Breast epithelium (tissue), 4 donors: ENCODE data around the gene WFDC11. TPM values are rescaled to one million over a fixed set of nuclear protein-coding genes. Genes with fewer than 3 reads are reported as not detected.
"Not testable (repeated sequence)": the region's sequence is repeated elsewhere in the genome, so short reads cannot be mapped to it uniquely, and the experiment has no call there.

Source experiments
- DNase-seq, 2 donors: peaks; one replicate each; pipeline ENCODE4 v3.0.0-alpha.2; 2019; ENCODE audit warnings: low spot score in 2 of 2
- H3K27ac ChIP-seq, 2 donors: fragments of 200-600 bp; sonication (generic) in 1 of 2; one replicate each; pipeline ENCODE4 v1.5.1; 2016 to 2019; ENCODE audit warnings: mild to moderate bottlenecking in 1 of 2
- H3K27me3 ChIP-seq, 2 donors: fragments of 200-600 bp; sonication (generic) in 1 of 2; one replicate each; pipeline versions ENCODE4 v1.5.1 to v1.6.0; 2017 to 2019; ENCODE audit warnings: control low read depth in 1 of 2, mild to moderate bottlenecking in 1 of 2
- H3K36me3 ChIP-seq: fragments of 200-600 bp; one replicate; pipeline ENCODE4 v1.5.1; 2019
- H3K4me1 ChIP-seq, 2 donors: fragments of 200-600 bp; sonication (generic); one replicate each; pipeline ENCODE4 v1.5.1; 2016 to 2019; ENCODE audit warnings: control low read depth in 1 of 2
- H3K4me3 ChIP-seq, 3 donors: fragments of 200-600 bp; sonication (generic); 1 replicate in 2 of 3; 2 replicates in 1 of 3; pipeline ENCODE4 v1.5.1; 2016 to 2019; ENCODE audit warnings: mild to moderate bottlenecking in 3 of 3, moderate library complexity in 2 of 3
- H3K9me3 ChIP-seq, 2 donors: fragments of 200-600 bp; sonication (generic) in 1 of 2; one replicate each; pipeline ENCODE4 v1.5.1; 2016 to 2019; ENCODE audit warnings: control low read depth in 1 of 2
- CTCF ChIP-seq, 3 donors: fragments of 450-650 bp; IDR thresholded peaks; one replicate each; pipeline ENCODE4 v1.5.1; 2016 to 2017; ENCODE audit warnings: antibody characterized with exemption in 3 of 3, mild to moderate bottlenecking in 3 of 3, moderate library complexity in 3 of 3
- POLR2A ChIP-seq: fragments of 450-650 bp; IDR thresholded peaks from one replicate; pipeline ENCODE4 v1.6.1; 2016; ENCODE audit warnings: antibody characterized with exemption, mild to moderate bottlenecking, moderate library complexity
- POLR2AphosphoS5 ChIP-seq, 3 donors: sonication (generic); formaldehyde crosslinking; IDR thresholded peaks; one replicate each; pipeline ENCODE4 v1.6.1; 2017; ENCODE audit warnings: antibody characterized with exemption in 3 of 3
- intact Hi-C: fragments of 100-400 bp; cut with DNase I; formaldehyde crosslinking; loops from one replicate; pipeline ENCODE4 v1.15.1; 2023; ENCODE audit warnings: low total_unique reads
- total RNA-seq, 3 donors: library from RNA; depleted of rRNA; stranded (reverse); fragments of >200 nt; gene quantifications; one replicate each; pipeline ENCODE4 v1.1.0, GENCODE V29; 2016

Gene WFDC11
- total RNA-seq, 3 donors from 2014 or later: not detected

GRCh38 chr20:45649312-45649863 lies 20.7 kb downstream of the WFDC11 start:
- H3K4me1 ChIP-seq: no peaks in the 10 kb centered on the region
- H3K27ac ChIP-seq: no peak overlapping the region
- DNase-seq: no peak
- intact Hi-C loops: no loop called here
- H3K4me3 ChIP-seq: no peak overlapping the region
- TF ChIP-seq POLR2AphosphoS5 (IDR thresholded peaks at IDR 0.05) (no peak), CTCF (IDR thresholded peaks at IDR 0.05) (no peak), POLR2A (no peak)
- H3K27me3 ChIP-seq: no peaks in the 10 kb centered on the region
- H3K9me3 ChIP-seq: no peaks in the 10 kb centered on the region
- H3K36me3 ChIP-seq: no peaks in the 10 kb centered on the region

DNA sequence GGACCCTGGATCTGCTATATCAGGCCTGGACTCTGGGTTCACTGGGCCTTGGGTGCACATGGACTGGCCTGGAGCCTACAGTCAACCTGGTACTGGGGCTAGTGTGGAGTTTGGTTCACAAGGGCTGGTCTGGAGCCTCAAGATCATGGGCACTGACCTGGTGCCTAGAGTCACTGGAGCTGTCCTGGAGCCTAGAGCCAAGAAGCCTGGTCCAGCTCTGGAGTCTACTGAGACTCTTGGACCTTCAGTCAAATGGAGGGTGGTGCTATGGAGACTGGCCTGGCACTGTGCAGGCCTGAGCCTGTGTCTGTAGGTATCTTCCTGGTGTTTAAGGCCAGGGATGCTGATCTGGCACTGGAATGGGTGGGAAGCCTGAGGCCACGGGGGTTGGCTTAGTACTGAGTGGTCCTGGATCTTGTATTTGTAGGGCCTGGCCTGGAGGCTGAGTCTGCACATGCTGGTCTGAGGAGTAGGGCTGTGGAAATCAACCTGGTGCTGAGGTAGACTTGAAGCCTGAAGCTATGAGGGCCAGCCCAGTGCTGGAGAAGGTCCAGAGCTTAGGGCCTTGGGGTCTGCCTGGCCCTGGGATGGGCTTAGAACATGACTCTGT lies 22.5 kb downstream of the WFDC11 start:
- no peaks in the 10 kb centered on the region for H3K9me3 ChIP-seq
- H3K36me3 ChIP-seq: no peaks in the 10 kb centered on the region
- intact Hi-C loops: no loop called here
- TF ChIP-seq POLR2A (no peak), POLR2AphosphoS5 (IDR thresholded peaks at IDR 0.05) (no peak), CTCF (IDR thresholded peaks at IDR 0.05) (no peak)
- H3K27me3 ChIP-seq: no peaks in the 10 kb centered on the region
- H3K27ac ChIP-seq: no peak overlapping the region
- no peak for DNase-seq
- no peak overlapping the region for H3K4me3 ChIP-seq
- H3K4me1 ChIP-seq: no peaks in the 10 kb centered on the region

DNA sequence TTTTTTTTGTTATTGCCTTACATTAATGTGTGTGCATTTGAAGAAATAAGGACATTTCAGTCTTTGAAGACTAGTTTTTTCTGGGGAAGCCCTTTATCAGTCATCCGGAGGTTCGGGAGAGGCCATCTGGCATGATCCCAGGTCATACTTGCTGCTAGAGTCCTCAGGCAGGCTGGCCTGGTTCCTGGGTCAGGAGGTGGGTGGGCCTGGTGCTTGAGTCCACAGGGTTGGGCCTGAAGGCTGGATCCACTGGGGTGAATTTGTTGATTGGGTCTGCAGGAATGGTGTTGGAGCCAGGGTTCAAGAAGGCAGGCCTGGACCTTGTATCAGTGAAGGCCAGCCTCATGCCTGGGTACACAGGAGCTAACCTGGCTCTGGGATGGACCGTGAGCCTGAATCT lies 23.2 kb downstream of the WFDC11 start:
- no peaks in the 10 kb centered on the region for H3K36me3 ChIP-seq
- TF ChIP-seq POLR2AphosphoS5 (IDR thresholded peaks at IDR 0.05) (no peak), CTCF (IDR thresholded peaks at IDR 0.05) (no peak), POLR2A (no peak)

GRCh38 chr20:45645869-45646268 lies 24.2 kb downstream of the WFDC11 start:
- H3K4me3 ChIP-seq, H3K9me3 ChIP-seq, H3K4me1 ChIP-seq, H3K27me3 ChIP-seq, H3K36me3 ChIP-seq, intact Hi-C loops, H3K27ac ChIP-seq, DNase-seq: not testable (repeated sequence)

More for the DNA sequence above, 23.2 kb downstream of the WFDC11 start:
- Histone ChIP-seq H3K27me3 (no peaks in the 10 kb centered on the region), H3K4me3 (no peak overlapping the region), H3K27ac (no peak overlapping the region), H3K4me1 (no peaks in the 10 kb centered on the region), H3K9me3 (no peaks in the 10 kb centered on the region)
- intact Hi-C loops: no loop called here
- DNase-seq: no peak

DNA sequence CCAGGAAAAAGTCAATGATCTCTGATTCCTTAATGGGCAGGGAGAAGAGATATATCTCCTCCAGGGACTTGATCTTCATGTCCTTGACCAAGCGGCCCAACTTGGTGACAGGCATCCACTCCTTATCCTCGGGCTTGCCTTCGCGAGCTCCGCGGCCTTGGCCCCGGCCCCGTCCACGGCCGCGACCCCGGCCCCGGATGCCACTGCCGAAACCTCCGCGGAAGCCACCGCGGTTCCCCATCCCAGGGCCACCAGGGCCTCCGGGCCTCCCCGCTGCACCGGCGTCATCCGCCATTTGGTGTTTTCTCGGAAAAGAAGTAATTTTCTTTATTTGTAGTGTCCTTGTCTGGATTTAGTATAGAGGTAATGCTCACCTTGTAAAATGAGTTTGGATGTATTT lies 29.0 kb downstream of the WFDC11 start:
- H3K27ac ChIP-seq, H3K36me3 ChIP-seq, H3K27me3 ChIP-seq, intact Hi-C loops, H3K4me1 ChIP-seq, H3K4me3 ChIP-seq, H3K9me3 ChIP-seq, DNase-seq: not testable (repeated sequence)

DNA sequence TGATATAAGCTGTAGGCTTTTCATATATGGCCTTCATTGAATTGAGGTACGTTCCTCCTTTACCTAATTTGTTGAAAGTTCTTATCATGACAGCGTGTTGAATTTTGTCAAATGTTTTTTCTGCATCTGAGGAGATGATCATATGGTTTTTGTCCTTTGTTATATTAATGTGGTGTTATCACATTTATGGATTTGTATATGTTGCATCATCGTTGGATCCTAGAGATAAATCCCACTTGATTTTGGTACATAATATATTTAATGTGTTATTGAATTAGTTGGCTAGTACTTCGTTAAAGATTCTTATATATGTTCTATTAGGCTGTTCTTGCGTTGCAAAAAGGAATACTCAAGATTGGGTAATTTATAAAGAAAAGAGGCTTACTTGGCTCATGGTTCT lies 30.4 kb downstream of the WFDC11 start:
- no peak overlapping the region for H3K4me3 ChIP-seq
- H3K27ac ChIP-seq: no peak overlapping the region
- H3K27me3 ChIP-seq: no peaks in the 10 kb centered on the region
- TF ChIP-seq CTCF (IDR thresholded peaks at IDR 0.05) (no peak), POLR2AphosphoS5 (IDR thresholded peaks at IDR 0.05) (no peak), POLR2A (no peak)
- DNase-seq: no peak
- no peaks in the 10 kb centered on the region for H3K36me3 ChIP-seq
- no peaks in the 10 kb centered on the region for H3K4me1 ChIP-seq
- intact Hi-C loops: no loop called here
- no peaks in the 10 kb centered on the region for H3K9me3 ChIP-seq
